ENCODE data around the gene SWT1. TPM values are rescaled to one million over a fixed set of nuclear protein-coding genes. Genes with fewer than 3 reads are reported as not detected.

The SWT1 gene
- total RNA-seq, 6 experiments from 2014 or later = 2.0 to 3.9 (median 2.4) TPM

- no peak for ATAC-seq
- 66% methylated on average over 2 of the region's 4 CpGs for WGBS (ENCODE audit: insufficient coverage, low coverage, low lambda C conversion rate, missing lambda C conversion rate)
- Histone ChIP-seq H3K36me3 (no peaks in the 10 kb centered on the region), H3K4me3 (no peak overlapping the region), H3K9me3 (no peaks in the 10 kb centered on the region), H3K4me1 (no peaks in the 10 kb centered on the region), H3K27ac (no peak overlapping the region), H3K27me3 (no peaks in the 10 kb centered on the region)
- TF ChIP-seq CTCF (IDR thresholded peaks at IDR 0.05) (no peak), POLR2A (IDR thresholded peaks at IDR 0.05) (no peak)
- DNase-seq = no peak
- intact Hi-C loops (cut with DNase I) = no loop called here
These were observed 177.2 kb downstream of the SWT1 start for GRCh38 chr1:185334182-185334581.

GRCh38 chr1:185337246-185337645 lies 180.3 kb downstream of the SWT1 start:
- no peak for TF ChIP-seq CTCF (IDR thresholded peaks at IDR 0.05)
- TF ChIP-seq POLR2A (IDR thresholded peaks at IDR 0.05) = no peak

GRCh38 chr1:185338719-185339622 lies 182.0 kb downstream of the SWT1 start:
- Histone ChIP-seq H3K27me3 (no peaks in the 10 kb centered on the region), H3K36me3 (no peaks in the 10 kb centered on the region), H3K4me3 (no peak overlapping the region), H3K4me1 (no peaks in the 10 kb centered on the region), H3K27ac (peak overlapping the region in 1 of 3 donors; percentile 44), H3K9me3 (no peaks in the 10 kb centered on the region)
- intact Hi-C loops (cut with DNase I) = no loop called here
- 39% methylated on average over 7 of the region's 8 CpGs for WGBS (ENCODE audit: insufficient coverage, low coverage, low lambda C conversion rate, missing lambda C conversion rate)
- ATAC-seq (peak; percentile 65 to 81 (median 78)), DNase-seq (peak in 1 of 3 donors; percentile 31)
- no peak for TF ChIP-seq CTCF (IDR thresholded peaks at IDR 0.05)
- TF ChIP-seq POLR2A (IDR thresholded peaks at IDR 0.05) = no peak

More at GRCh38 chr1:185337246-185337645, 180.3 kb downstream of the SWT1 start:
- peak in 3 of 4 donors; percentile 52 to 59 (median 56) for ATAC-seq
- Histone ChIP-seq H3K4me3 (no peak overlapping the region), H3K27ac (no peak overlapping the region), H3K27me3 (no peaks in the 10 kb centered on the region), H3K4me1 (no peaks in the 10 kb centered on the region), H3K9me3 (no peaks in the 10 kb centered on the region), H3K36me3 (no peaks in the 10 kb centered on the region)
- no peak for DNase-seq
- intact Hi-C loops (cut with DNase I) = no loop called here
- WGBS (ENCODE audit: insufficient coverage, low coverage, low lambda C conversion rate, missing lambda C conversion rate) = 77% methylated on average over 4 of the region's 4 CpGs

GRCh38 chr1:185341196-185341781 lies 184.3 kb downstream of the SWT1 start:
- ATAC-seq (no peak), DNase-seq (no peak)
- H3K4me3 ChIP-seq = no peak overlapping the region
- intact Hi-C loops (cut with DNase I) = no loop called here
- H3K27me3 ChIP-seq = no peaks in the 10 kb centered on the region
- no peaks in the 10 kb centered on the region for H3K36me3 ChIP-seq
- H3K9me3 ChIP-seq = no peaks in the 10 kb centered on the region
- no peak for TF ChIP-seq CTCF (IDR thresholded peaks at IDR 0.05)
- TF ChIP-seq POLR2A (IDR thresholded peaks at IDR 0.05) = no peak
- no peak overlapping the region for H3K27ac ChIP-seq
- H3K4me1 ChIP-seq = no peaks in the 10 kb centered on the region

Small RNAs within 50 kb of the gene (small RNA-seq; reads per million reads assigned to genes)
- 0 reads per million in 2 experiments for gene RF00019

Other genes starting within 250 kb of the SWT1 start
- gene NIBAN1, start 182.7 kb upstream of the SWT1 start, total RNA-seq = 1 to 10 TPM in 5 of 6 experiments, under 1 TPM in 1; 0.68 to 4.6 (median 1.9) TPM
- 1 to 10 TPM; 4.2 to 9.1 (median 5.3) TPM for gene RNF2, start 111.6 kb upstream of the SWT1 start, total RNA-seq
- 10 to 100 TPM in 3 of 6 experiments, 1 to 10 TPM in 3; 7.9 to 19.2 (median 10.3) TPM for gene TRMT1L, start 214 bp upstream of the SWT1 start, total RNA-seq
- 10 to 100 TPM; 17.0 to 38.3 (median 26.8) TPM for gene IVNS1ABP, start 160.1 kb downstream of the SWT1 start, total RNA-seq